ENCODE results near the gene ARAP1. TPM values are rescaled to one million over a fixed set of nuclear protein-coding genes. Genes with fewer than 3 reads are reported as not detected.
A peak's percentile ranks its signal among the peaks of the same experiment; 100 is the strongest.

Gene ARAP1
- total and polyA plus RNA-seq, 2 donors (not counting 3 experiments of a cell fraction or from before 2014, with no cell fraction given) = 36.8 to 66.2 TPM

DNA sequence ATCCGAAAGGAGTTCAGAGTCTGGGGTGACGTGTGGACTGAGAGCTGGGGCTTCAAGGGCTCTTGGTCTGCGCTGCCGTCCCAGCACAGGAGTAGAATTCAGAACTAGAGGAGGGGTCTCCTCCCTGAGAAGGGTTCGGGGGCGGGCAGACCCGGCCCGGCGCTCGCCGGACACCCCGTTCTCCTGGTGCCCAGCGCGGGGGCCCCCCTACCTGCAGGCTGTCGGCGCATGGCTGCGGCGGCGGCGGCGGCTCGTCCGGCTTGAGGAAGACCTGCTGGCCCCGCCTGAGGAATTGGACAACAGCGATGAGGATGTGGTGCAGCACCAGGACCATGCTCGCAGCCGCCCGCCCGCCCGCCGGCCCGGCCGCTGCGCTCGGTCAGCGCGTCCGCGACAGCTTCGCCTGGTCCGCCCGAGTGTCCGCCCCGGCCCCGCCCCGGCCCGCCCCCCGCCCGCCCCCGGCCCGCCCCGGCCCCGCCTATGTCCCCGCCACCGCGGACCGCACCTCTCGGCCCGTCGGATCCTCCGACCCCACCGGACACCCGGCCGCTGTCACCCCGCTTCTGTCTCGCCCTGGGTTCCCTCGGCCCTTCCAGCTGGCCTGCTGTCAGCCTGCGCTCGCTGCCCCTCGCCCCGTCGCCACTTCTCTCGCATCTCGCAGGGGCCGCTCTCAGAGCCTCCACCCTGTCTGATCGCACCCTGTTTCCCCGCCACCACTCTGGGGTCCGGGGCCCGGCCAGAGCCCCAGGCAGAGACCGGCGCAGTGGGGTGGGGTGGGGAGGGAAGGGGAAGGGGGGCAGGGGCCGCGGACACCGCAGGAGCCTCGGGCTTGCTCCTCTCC is 109.9 kb downstream of the ARAP1 start:
- Histone ChIP-seq H3K9me1 (replicated peaks; ENCODE audit: control insufficient read depth, extremely low read depth, insufficient read depth, low read length) (no peaks in the 10 kb centered on the region), H3K9ac (replicated peaks; ENCODE audit: extremely low read depth, insufficient read depth, low read length) (peak overlapping the region; percentile 11), H3K4me2 (ENCODE audit: insufficient read depth, low read length) (peak overlapping the region; percentile 40), H3K27ac (ENCODE audit: insufficient read depth, low read depth, low read length) (no peak overlapping the region), H3K79me2 (ENCODE audit: control insufficient read depth, insufficient read depth, low read length) (no peaks in the 10 kb centered on the region), H3K4me3 (replicated peaks in 1 of 3; ENCODE audit: insufficient read depth in 1 of 3, low read depth in 1 of 3, low read length in 3 of 3) (peak overlapping the region; percentile 39 to 70 (median 43)), H3K36me3 (ENCODE audit: control insufficient read depth in 2 of 2, extremely low read depth in 1 of 2, insufficient read depth in 2 of 2, low read length in 2 of 2) (no peaks in the 10 kb centered on the region), H2AFZ (ENCODE audit: low read depth, low read length) (peak overlapping the region; percentile 82), H3K27me3 (ENCODE audit: control insufficient read depth in 2 of 2, insufficient read depth in 2 of 2, low read length in 2 of 2) (peaks cover 0 to 2% of the 10 kb centered on the region in 2 experiments), H4K20me1 (replicated peaks; ENCODE audit: control insufficient read depth, extremely low read depth, insufficient read depth, low read length) (no peaks in the 10 kb centered on the region), H3K9me3 (replicated peaks; ENCODE audit: control insufficient read depth, insufficient read depth, low read length) (no peaks in the 10 kb centered on the region), H3K4me1 (ENCODE audit: control insufficient read depth, extremely low read depth, insufficient read depth, low read length) (peaks cover 16% of the 10 kb centered on the region)
- CTCF ChIA-PET = interaction anchor here (0.7 to 6.6 kb wide), 15 partner anchors 9 to 171 kb away, joined by 3 to 166 read pairs (median 4); no protein-coding TSS in a partner anchor
- TF ChIP-seq POLR2AphosphoS5 (IDR thresholded peaks at IDR 0.05; ENCODE audit: insufficient read depth, low read depth, low read length) = no peak
- no peak for TF ChIP-seq FOS (IDR thresholded peaks at IDR 0.05; ENCODE audit: borderline replicate concordance, insufficient read depth, low read length)
- TF ChIP-seq EZH2 (IDR thresholded peaks at IDR 0.05; ENCODE audit: borderline replicate concordance, low read depth, low read length, severe bottlenecking) = peak; percentile 50
- TF ChIP-seq, protein P1, sequence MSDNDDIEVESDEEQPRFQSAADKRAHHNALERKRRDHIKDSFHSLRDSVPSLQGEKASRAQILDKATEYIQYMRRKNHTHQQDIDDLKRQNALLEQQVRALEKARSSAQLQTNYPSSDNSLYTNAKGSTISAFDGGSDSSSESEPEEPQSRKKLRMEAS (IDR thresholded peaks at IDR 0.05; ENCODE audit: insufficient read depth, insufficient read length) = no peak
- TF ChIP-seq MYC (IDR thresholded peaks at IDR 0.05; ENCODE audit: low read depth, low read length) = no peak
- intact Hi-C loops (cut with micrococcal nuclease) (loop anchor here (1.0 to 2.0 kb wide), 2 partner anchors 10 to 41 kb away; no protein-coding TSS in a partner anchor), dilution Hi-C loops (cut with MboI; ENCODE audit: extremely low pct_ligation_motif_present, low sequenced_read_pairs) (no loop called here)
- FAIRE-seq (no peak), DNase-seq (ENCODE audit: low read depth, low spot score) (peak; percentile 33)
- BruUV-seq (replicated peaks) = no TSS peak
- POLR2A ChIA-PET = no interaction called here
